Nephron (organoid): Measurements from ENCODE around the gene ATP13A3.

Source experiments
- H3K27ac Mint-ChIP-seq, 3 experiments: 2 replicates each; pipeline ENCODE4 v1.8.0; 2020; ENCODE audit warnings: mixed read lengths in 3 of 3, mild to moderate bottlenecking in 2 of 3, moderate library complexity in 1 of 3
- H3K27me3 Mint-ChIP-seq: 2 replicates; pipeline ENCODE4 v1.8.0; 2021; ENCODE audit warnings: low read depth, mild to moderate bottlenecking, moderate library complexity, mixed read lengths
- H3K36me3 Mint-ChIP-seq: 2 replicates; pipeline ENCODE4 v1.8.0; 2020; ENCODE audit warnings: low read depth, mixed read lengths
- H3K4me1 Mint-ChIP-seq: 2 replicates; pipeline ENCODE4 v1.8.0; 2020; ENCODE audit warnings: mixed read lengths
- H3K4me3 Mint-ChIP-seq, 3 experiments: 2 replicates each; pipeline ENCODE4 v1.8.0; 2020; ENCODE audit warnings: mild to moderate bottlenecking in 3 of 3, mixed read lengths in 3 of 3, moderate library complexity in 2 of 3
- H3K9me3 Mint-ChIP-seq: 2 replicates; pipeline ENCODE4 v1.8.0; 2020; ENCODE audit warnings: mixed read lengths
- TF ChIP-seq, protein P1 (sequence below), 3 experiments: fragments of 200-600 bp; sonication (generic); IDR thresholded peaks; one replicate each; pipeline ENCODE4 v1.5.0; 2021; ENCODE audit warnings: antibody characterized with exemption in 3 of 3; ENCODE audit not compliant: unreplicated experiment in 3 of 3

The ATP13A3 gene

DNA sequence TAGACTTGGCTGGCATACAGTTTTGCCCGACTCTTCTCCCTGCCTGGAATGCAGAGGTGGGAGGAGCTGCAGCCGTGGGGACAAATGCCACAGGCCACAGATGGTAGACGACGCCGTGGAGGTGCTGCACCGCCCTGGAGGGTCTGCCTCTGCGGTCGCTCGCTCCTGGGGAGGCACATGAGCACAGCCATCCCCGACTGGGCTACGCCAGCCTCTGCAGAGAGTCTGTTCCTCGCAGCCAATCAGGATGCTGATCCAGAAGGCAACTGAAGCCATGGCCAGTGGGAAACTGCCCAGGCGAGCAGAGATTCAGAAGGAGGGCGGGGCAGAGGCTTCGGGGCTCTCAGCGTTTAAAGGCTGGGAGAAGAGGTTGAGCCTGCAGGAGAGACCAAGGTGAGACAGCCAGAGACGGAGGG lies 105.3 kb downstream of the ATP13A3 start:
- H3K27ac Mint-ChIP-seq = no peak overlapping the region
- no peaks in the 10 kb centered on the region for H3K4me1 Mint-ChIP-seq
- H3K4me3 Mint-ChIP-seq = no peak overlapping the region
- TF ChIP-seq, protein P1, sequence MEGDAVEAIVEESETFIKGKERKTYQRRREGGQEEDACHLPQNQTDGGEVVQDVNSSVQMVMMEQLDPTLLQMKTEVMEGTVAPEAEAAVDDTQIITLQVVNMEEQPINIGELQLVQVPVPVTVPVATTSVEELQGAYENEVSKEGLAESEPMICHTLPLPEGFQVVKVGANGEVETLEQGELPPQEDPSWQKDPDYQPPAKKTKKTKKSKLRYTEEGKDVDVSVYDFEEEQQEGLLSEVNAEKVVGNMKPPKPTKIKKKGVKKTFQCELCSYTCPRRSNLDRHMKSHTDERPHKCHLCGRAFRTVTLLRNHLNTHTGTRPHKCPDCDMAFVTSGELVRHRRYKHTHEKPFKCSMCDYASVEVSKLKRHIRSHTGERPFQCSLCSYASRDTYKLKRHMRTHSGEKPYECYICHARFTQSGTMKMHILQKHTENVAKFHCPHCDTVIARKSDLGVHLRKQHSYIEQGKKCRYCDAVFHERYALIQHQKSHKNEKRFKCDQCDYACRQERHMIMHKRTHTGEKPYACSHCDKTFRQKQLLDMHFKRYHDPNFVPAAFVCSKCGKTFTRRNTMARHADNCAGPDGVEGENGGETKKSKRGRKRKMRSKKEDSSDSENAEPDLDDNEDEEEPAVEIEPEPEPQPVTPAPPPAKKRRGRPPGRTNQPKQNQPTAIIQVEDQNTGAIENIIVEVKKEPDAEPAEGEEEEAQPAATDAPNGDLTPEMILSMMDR (IDR thresholded peaks at IDR 0.05; ENCODE audit: unreplicated experiment in 3 of 3) = no peak
- no peaks in the 10 kb centered on the region for H3K9me3 Mint-ChIP-seq
- H3K36me3 Mint-ChIP-seq = no peaks in the 10 kb centered on the region
- peaks cover 26% of the 10 kb centered on the region for H3K27me3 Mint-ChIP-seq

DNA sequence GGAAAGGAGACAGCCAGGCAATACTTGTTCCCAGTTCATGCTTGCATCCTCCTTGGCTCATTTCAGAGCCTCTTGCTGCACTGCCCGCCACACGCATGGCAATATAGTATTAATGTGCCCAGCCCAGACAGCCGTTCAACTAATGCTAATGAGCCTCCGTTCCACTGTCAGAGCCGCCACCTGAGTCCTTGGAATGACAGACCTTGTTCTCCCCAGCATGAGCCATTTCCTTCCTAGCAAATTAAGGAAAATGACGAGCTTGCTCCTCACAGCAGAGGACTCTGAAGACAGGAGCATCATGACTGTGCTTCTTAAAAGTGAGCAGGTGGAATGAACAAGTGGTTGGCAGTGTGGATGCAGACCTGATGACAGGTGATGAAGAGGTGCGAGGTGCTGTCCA lies 106.5 kb downstream of the ATP13A3 start:
- Mint-ChIP-seq H3K27ac (no peak overlapping the region), H3K9me3 (no peaks in the 10 kb centered on the region), H3K4me3 (no peak overlapping the region), H3K27me3 (peaks cover 23% of the 10 kb centered on the region), H3K36me3 (no peaks in the 10 kb centered on the region), H3K4me1 (peaks cover 8% of the 10 kb centered on the region)
- TF ChIP-seq, protein P1 (IDR thresholded peaks at IDR 0.05; ENCODE audit: unreplicated experiment in 3 of 3) = no peak

DNA sequence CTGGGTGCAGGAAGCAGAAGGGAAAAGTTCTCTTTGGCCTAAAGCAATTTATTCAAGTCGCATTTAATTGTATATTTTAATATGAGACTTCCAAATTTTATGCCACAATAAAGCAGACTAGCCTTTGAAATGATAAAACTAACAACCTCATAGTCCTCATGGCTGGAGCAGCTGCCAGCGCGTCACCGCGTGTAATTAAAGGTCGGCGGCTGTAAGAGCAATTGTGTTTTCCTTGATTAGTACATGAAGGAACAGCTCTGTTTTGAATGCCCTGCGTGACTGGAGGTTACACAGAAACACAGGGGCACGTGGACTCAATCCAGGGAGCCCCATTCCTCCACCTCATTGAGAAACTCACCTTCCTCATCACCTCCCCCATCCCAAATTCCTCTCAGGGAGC lies 107.2 kb downstream of the ATP13A3 start:
- H3K9me3 Mint-ChIP-seq = no peaks in the 10 kb centered on the region
- no peak overlapping the region for H3K4me3 Mint-ChIP-seq
- TF ChIP-seq, protein P1 (IDR thresholded peaks at IDR 0.05; ENCODE audit: unreplicated experiment in 3 of 3) = no peak
- peaks cover 11% of the 10 kb centered on the region for H3K4me1 Mint-ChIP-seq
- H3K27me3 Mint-ChIP-seq = peaks cover 23% of the 10 kb centered on the region
- no peak overlapping the region for H3K27ac Mint-ChIP-seq
- no peaks in the 10 kb centered on the region for H3K36me3 Mint-ChIP-seq

DNA sequence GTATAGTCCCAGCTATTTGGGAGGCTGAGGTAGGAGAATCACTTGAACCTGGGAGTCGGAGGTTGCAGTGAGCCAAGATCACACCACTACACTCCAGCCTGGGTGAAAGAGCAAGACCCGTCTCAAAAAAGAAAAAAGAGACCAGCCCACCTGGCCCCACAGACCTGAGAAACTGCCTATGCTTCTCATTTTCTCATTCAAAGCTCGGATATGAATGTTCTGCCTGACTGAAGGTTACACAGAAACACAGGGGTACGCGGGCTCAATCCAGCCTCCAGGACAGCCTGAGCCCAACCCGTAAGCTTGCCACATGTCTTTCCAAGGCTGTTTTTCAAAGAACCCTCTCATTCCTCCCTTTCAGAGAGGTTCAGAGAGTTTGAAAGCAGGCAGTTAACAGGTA lies 107.6 kb downstream of the ATP13A3 start:
- peaks cover 23% of the 10 kb centered on the region for H3K27me3 Mint-ChIP-seq
- TF ChIP-seq, protein P1 (IDR thresholded peaks at IDR 0.05; ENCODE audit: unreplicated experiment in 3 of 3) = no peak
- H3K9me3 Mint-ChIP-seq = no peaks in the 10 kb centered on the region
- no peak overlapping the region for H3K4me3 Mint-ChIP-seq
- no peak overlapping the region for H3K27ac Mint-ChIP-seq
- no peaks in the 10 kb centered on the region for H3K36me3 Mint-ChIP-seq
- peaks cover 11% of the 10 kb centered on the region for H3K4me1 Mint-ChIP-seq

DNA sequence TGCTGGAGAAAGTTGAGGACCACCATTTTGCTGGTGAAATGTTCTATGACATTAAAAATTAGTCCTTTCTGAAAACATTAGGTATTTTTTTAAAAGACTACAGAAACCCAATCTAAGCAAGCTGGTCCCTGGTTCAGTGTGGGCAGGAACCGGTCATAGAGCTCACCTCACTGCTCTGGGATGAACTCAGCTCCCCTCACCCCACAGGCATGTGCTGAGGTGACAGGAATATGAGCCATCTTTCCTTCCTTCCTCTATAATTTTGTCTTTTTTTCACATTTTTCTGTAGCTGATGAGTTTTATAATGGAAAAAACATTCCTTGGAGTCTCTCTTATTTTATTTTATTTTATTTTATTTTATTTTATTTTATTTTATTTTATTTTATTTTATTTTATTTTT lies 109.1 kb downstream of the ATP13A3 start:
- H3K27me3 Mint-ChIP-seq = peaks cover 23% of the 10 kb centered on the region
- H3K4me3 Mint-ChIP-seq = no peak overlapping the region
- H3K4me1 Mint-ChIP-seq = peaks cover 11% of the 10 kb centered on the region
- H3K9me3 Mint-ChIP-seq = no peaks in the 10 kb centered on the region
- TF ChIP-seq, protein P1 (IDR thresholded peaks at IDR 0.05; ENCODE audit: unreplicated experiment in 3 of 3) = no peak
- H3K27ac Mint-ChIP-seq = no peak overlapping the region
- H3K36me3 Mint-ChIP-seq = no peaks in the 10 kb centered on the region

DNA sequence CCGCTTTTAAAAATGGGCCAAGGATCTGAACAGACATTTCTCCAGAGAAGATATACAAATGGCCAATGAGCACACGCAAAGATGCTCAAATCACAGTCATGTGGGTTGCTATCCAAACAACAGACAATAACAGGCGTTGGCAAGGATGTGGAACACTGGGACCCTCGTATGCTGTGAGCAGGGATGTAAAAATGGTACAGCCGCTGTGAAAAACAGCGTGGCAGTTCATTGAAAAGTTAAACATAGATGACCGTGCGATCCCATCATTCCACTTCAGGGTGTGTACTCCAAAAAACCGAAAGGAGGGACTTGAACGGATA lies 110.6 kb downstream of the ATP13A3 start:
- Mint-ChIP-seq H3K27me3 (peaks cover 35% of the 10 kb centered on the region), H3K36me3 (no peaks in the 10 kb centered on the region), H3K9me3 (no peaks in the 10 kb centered on the region), H3K4me1 (peaks cover 11% of the 10 kb centered on the region), H3K27ac (no peak overlapping the region), H3K4me3 (no peak overlapping the region)
- TF ChIP-seq, protein P1 (IDR thresholded peaks at IDR 0.05; ENCODE audit: unreplicated experiment in 3 of 3) = no peak
